Neuronal stem cell (in vitro differentiated cells): Measurements from ENCODE around the gene BARHL1.

Experiments used
- DNase-seq: peaks from one replicate; pipeline ENCODE4 v3.0.0-alpha.2; 2013; ENCODE audit warnings: low spot score
- H2AFZ ChIP-seq: one replicate; pipeline ENCODE4 v1.6.1; 2013; ENCODE audit warnings: mild to moderate bottlenecking, low read length, inconsistent platforms
- H2AK5ac ChIP-seq: 2 replicates; pipeline ENCODE4 v1.6.1; 2013; ENCODE audit warnings: low read depth, mild to moderate bottlenecking, inconsistent platforms, low read length, moderate library complexity, mixed read lengths
- H2BK120ac ChIP-seq: 2 replicates; pipeline ENCODE4 v1.6.1; 2013; ENCODE audit warnings: low read depth, mild to moderate bottlenecking, inconsistent platforms, low read length, moderate library complexity, mixed read lengths
- H2BK12ac ChIP-seq: one replicate; pipeline ENCODE4 v1.6.1; 2013; ENCODE audit warnings: low read length, inconsistent platforms
- H2BK15ac ChIP-seq: 2 replicates; pipeline ENCODE4 v1.6.1; 2013; ENCODE audit warnings: mild to moderate bottlenecking, low read length, inconsistent platforms, mixed read lengths
- H2BK5ac ChIP-seq: one replicate; pipeline ENCODE4 v1.6.1; 2013; ENCODE audit warnings: inconsistent platforms, mild to moderate bottlenecking, low read length, moderate library complexity
- H3K14ac ChIP-seq: one replicate; pipeline ENCODE4 v1.6.1; 2013; ENCODE audit warnings: low read length, inconsistent platforms
- H3K18ac ChIP-seq: 2 replicates; pipeline ENCODE4 v1.6.1; 2013; ENCODE audit warnings: low read length, inconsistent platforms
- H3K23ac ChIP-seq: 2 replicates; pipeline ENCODE4 v1.6.1; 2013; ENCODE audit warnings: low read depth, mild to moderate bottlenecking, mixed read lengths, low read length, inconsistent platforms; ENCODE audit not compliant: poor library complexity
- H3K27ac ChIP-seq: replicated peaks from 3 replicates; pipeline ENCODE4 v1.5.1; 2013; ENCODE audit warnings: low read length, inconsistent platforms
- H3K27me3 ChIP-seq, 3 experiments: 2 replicates each; pipeline ENCODE4 v1.6.1; 2013; ENCODE audit warnings: low read length in 3 of 3, mild to moderate bottlenecking in 2 of 3, inconsistent platforms in 1 of 3, low read depth in 1 of 3, mixed read lengths in 1 of 3, moderate library complexity in 1 of 3; ENCODE audit not compliant: control insufficient read depth in 3 of 3, insufficient read depth in 3 of 3
- H3K36me3 ChIP-seq, 2 donors: replicated peaks in 1 of 2; 2 replicates each; pipeline ENCODE4 v1.6.1; 2013; ENCODE audit warnings: low read length in 2 of 2; ENCODE audit not compliant: control insufficient read depth in 2 of 2, insufficient read depth in 2 of 2
- H3K4ac ChIP-seq: 2 replicates; pipeline ENCODE4 v1.6.1; 2013; ENCODE audit warnings: inconsistent platforms, mild to moderate bottlenecking, low read length, moderate library complexity
- H3K4me1 ChIP-seq, 2 donors: 1 replicate in 1 of 2; 2 replicates in 1 of 2; pipeline ENCODE4 v1.6.1; 2013; ENCODE audit warnings: low read length in 2 of 2, low read depth in 1 of 2; ENCODE audit not compliant: control insufficient read depth in 2 of 2, insufficient read depth in 1 of 2
- H3K4me2 ChIP-seq: one replicate; pipeline ENCODE4 v1.6.1; 2013; ENCODE audit warnings: mild to moderate bottlenecking, low read length, inconsistent platforms; ENCODE audit not compliant: insufficient read depth, poor library complexity, severe bottlenecking
- H3K4me3 ChIP-seq, 2 donors: 2 replicates each; pipeline ENCODE4 v1.5.1; 2013; ENCODE audit warnings: low read length in 2 of 2, mild to moderate bottlenecking in 2 of 2, inconsistent platforms in 1 of 2, moderate library complexity in 1 of 2
- H3K79me1 ChIP-seq: one replicate; pipeline ENCODE4 v1.6.1; 2013; ENCODE audit warnings: low read depth, mild to moderate bottlenecking, inconsistent platforms, low read length, moderate library complexity
- H3K9ac ChIP-seq: one replicate; pipeline ENCODE4 v1.6.1; 2013; ENCODE audit warnings: mild to moderate bottlenecking, low read depth, low read length, inconsistent platforms; ENCODE audit not compliant: poor library complexity
- H3K9me3 ChIP-seq, 2 donors: replicated peaks in 1 of 2; 2 replicates each; pipeline versions ENCODE3 to v1.6.1; 2013; ENCODE audit warnings: low read length in 2 of 2, mild to moderate bottlenecking in 2 of 2, inconsistent platforms in 1 of 2, low read depth in 1 of 2, mixed read lengths in 1 of 2, moderate library complexity in 1 of 2; ENCODE audit not compliant: control insufficient read depth in 2 of 2, insufficient read depth in 1 of 2
- H4K8ac ChIP-seq: one replicate; pipeline ENCODE4 v1.6.1; 2013; ENCODE audit warnings: low read depth, mild to moderate bottlenecking, inconsistent platforms, low read length, moderate library complexity
- H4K91ac ChIP-seq: one replicate; pipeline ENCODE4 v1.6.1; 2013; ENCODE audit warnings: low read length, low read depth, mild to moderate bottlenecking, inconsistent platforms; ENCODE audit not compliant: poor library complexity
- WGBS, 2 donors: extraction: QIAGEN DNeasy Blood & Tissue Kit; methylation state at CpG; one replicate each; pipeline ENCODE4 v1.1.7; 2013; ENCODE audit warnings: missing lambda C conversion rate in 2 of 2, mixed read lengths in 1 of 2; ENCODE audit not compliant: insufficient read length in 2 of 2, insufficient replicate concordance in 1 of 2; ENCODE audit errors: extremely low coverage in 2 of 2; 5-methylcytosine and 5-hydroxymethylcytosine counted together

The BARHL1 gene

DNA sequence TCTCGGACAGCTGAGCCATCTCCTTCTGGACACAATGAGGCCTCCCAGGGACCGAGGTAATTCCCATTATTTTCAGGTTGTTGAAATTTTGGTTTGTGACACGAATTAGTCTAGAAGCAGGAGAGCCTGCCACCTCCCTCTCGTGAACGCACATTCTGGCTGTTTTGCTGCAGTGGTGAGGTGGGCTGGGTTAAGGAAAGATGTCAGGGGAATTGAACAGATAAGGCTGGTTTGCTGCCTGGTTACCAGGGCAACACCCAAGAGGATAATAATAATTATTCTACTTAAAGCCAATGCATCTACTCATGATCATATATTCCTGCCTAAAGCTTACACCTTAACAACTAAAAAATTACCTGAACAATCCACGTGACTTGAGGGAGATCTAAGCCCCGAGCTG, 49.3 kb downstream of the BARHL1 start:
- no CpG with 5 or more reads among the region's 7 CpGs for WGBS, 2 donors
- H2AK5ac ChIP-seq = no peak overlapping the region
- H3K14ac ChIP-seq = no peak overlapping the region
- no peak overlapping the region for H2AFZ ChIP-seq
- H2BK12ac ChIP-seq = no peak overlapping the region
- no peaks in the 10 kb centered on the region for H3K79me1 ChIP-seq
- H2BK15ac ChIP-seq = no peak overlapping the region
- no peak overlapping the region for H4K8ac ChIP-seq
- no peak overlapping the region for H3K23ac ChIP-seq
- no peak overlapping the region for H3K9ac ChIP-seq
- H3K18ac ChIP-seq = no peak overlapping the region
- H3K4ac ChIP-seq = no peak overlapping the region
- H3K4me2 ChIP-seq = no peak overlapping the region
- no peak overlapping the region for H2BK5ac ChIP-seq
- peaks cover 20 to 72% of the 10 kb centered on the region in 2 donors for H3K36me3 ChIP-seq
- no peak overlapping the region for H4K91ac ChIP-seq
- no peaks in the 10 kb centered on the region for H3K9me3 ChIP-seq
- no peak for DNase-seq
- no peaks in the 10 kb centered on the region for H3K27me3 ChIP-seq
- H3K27ac ChIP-seq = no peak overlapping the region
- no peaks in the 10 kb centered on the region for H3K4me1 ChIP-seq
- no peak overlapping the region for H3K4me3 ChIP-seq
- H2BK120ac ChIP-seq = no peak overlapping the region

DNA sequence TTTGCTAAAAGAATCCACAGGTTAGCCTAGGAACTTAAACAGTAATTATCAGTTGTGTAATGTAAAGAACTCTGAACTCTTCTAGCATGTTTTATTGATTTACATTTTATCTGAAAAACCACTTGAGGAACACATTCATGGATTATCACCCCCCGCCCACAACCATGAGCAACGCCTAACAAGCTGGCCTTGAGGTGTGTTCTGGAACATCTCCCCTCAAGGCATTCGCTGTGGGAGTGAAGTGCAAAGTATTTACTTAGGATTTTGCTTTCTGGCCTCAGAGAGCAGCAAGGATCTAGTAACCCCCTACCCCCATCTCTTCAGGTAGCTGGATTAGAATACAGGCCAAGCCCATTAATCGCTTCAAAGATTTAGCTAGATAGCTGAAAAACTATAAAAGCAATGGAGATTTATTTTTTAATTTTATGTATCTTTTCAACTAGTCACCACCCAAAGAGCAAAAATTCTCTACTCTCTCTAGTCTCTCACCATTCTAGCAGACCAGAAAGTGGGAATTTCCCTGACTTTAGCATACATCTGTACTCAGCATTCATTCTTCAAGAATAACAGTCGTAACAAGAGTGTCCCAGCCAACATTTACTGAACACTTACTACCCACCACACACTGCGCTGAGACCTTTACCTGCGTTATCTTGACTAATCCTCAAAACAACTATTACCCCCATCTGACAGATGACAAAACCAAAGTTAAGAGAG, 50.2 kb downstream of the BARHL1 start:
- no peak for DNase-seq
- H2AK5ac ChIP-seq = no peak overlapping the region
- no peak overlapping the region for H3K18ac ChIP-seq
- no peak overlapping the region for H2BK15ac ChIP-seq
- no peak overlapping the region for H3K14ac ChIP-seq
- no peaks in the 10 kb centered on the region for H3K9me3 ChIP-seq
- peaks cover 21 to 72% of the 10 kb centered on the region in 2 donors for H3K36me3 ChIP-seq
- H3K4me1 ChIP-seq = no peaks in the 10 kb centered on the region
- no peak overlapping the region for H3K9ac ChIP-seq
- H3K4me2 ChIP-seq = no peak overlapping the region
- no peaks in the 10 kb centered on the region for H3K79me1 ChIP-seq
- H2BK5ac ChIP-seq = no peak overlapping the region
- H4K91ac ChIP-seq = no peak overlapping the region
- no peak overlapping the region for H3K23ac ChIP-seq
- no peak overlapping the region for H2BK120ac ChIP-seq
- H2AFZ ChIP-seq = no peak overlapping the region
- no peaks in the 10 kb centered on the region for H3K27me3 ChIP-seq
- WGBS, 2 donors = no CpG with 5 or more reads among the region's 7 CpGs
- H3K4me3 ChIP-seq = no peak overlapping the region
- no peak overlapping the region for H4K8ac ChIP-seq
- H2BK12ac ChIP-seq = no peak overlapping the region
- H3K27ac ChIP-seq = no peak overlapping the region
- H3K4ac ChIP-seq = no peak overlapping the region

DNA sequence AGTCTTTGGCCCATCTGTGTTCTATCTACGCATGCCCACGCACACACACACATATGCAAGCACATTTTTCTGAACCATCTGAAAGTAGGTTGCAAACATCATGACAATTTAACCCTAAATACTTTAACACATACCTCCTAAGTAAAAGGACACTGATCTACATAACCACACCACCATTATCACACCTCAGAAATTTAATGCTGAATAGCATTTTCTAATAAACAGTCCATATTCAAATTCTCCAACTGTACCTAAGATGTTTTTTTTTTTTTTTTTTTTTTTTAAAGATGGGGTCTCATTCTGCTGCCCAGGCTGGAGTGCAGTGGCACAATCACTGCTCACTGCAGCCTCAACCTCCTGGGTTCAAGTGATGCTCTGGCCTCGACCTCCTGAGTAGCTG, 51.9 kb downstream of the BARHL1 start:
- Histone ChIP-seq H4K91ac (no peak overlapping the region), H3K4ac (no peak overlapping the region), H4K8ac (no peak overlapping the region), H2BK5ac (no peak overlapping the region), H3K27ac (no peak overlapping the region), H3K9me3 (no peaks in the 10 kb centered on the region), H3K9ac (no peak overlapping the region), H2AK5ac (no peak overlapping the region), H3K14ac (no peak overlapping the region), H2BK15ac (no peak overlapping the region), H3K79me1 (no peaks in the 10 kb centered on the region), H2BK12ac (no peak overlapping the region), H2BK120ac (no peak overlapping the region), H3K18ac (no peak overlapping the region), H3K4me3 (no peak overlapping the region), H3K4me1 (no peaks in the 10 kb centered on the region), H2AFZ (no peak overlapping the region), H3K36me3 (peaks cover 22 to 72% of the 10 kb centered on the region in 2 donors), H3K27me3 (no peaks in the 10 kb centered on the region), H3K4me2 (no peak overlapping the region), H3K23ac (no peak overlapping the region)
- no peak for DNase-seq
- no CpG with 5 or more reads among the region's 3 CpGs for WGBS, 2 donors

DNA sequence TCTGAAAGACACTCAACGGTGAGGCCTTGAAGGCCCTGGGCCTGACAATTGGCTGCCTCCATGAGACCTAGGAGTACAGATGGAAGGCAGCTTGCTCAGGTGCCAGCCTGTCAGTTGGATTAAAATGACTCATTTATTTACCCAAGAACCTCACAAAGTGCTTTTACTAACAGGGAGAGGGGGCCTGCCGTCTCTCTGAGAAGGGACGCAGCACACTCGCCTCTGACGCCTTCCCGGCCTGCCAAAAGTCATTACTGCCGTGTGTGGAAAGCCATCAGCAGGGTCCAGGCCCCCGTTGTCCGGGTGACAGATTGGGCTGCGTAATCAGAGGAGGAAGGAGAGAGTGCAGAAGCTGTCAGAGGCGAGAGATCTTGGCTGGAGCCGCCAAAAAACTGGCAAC, 54.9 kb downstream of the BARHL1 start:
- DNase-seq = no peak
- H4K91ac ChIP-seq = no peak overlapping the region
- no peak overlapping the region for H2AK5ac ChIP-seq
- no peak overlapping the region for H2BK15ac ChIP-seq
- H3K14ac ChIP-seq = no peak overlapping the region
- peaks cover 19 to 73% of the 10 kb centered on the region in 2 donors for H3K36me3 ChIP-seq
- no CpG with 5 or more reads among the region's 12 CpGs for whole genome bisulfite sequencing, 2 donors
- H2AFZ ChIP-seq = no peak overlapping the region
- no peaks in the 10 kb centered on the region for H3K4me1 ChIP-seq
- no peaks in the 10 kb centered on the region for H3K27me3 ChIP-seq
- H3K9me3 ChIP-seq = no peaks in the 10 kb centered on the region
- H3K4ac ChIP-seq = no peak overlapping the region
- H2BK5ac ChIP-seq = no peak overlapping the region
- H3K79me1 ChIP-seq = no peaks in the 10 kb centered on the region
- no peak overlapping the region for H3K18ac ChIP-seq
- H3K4me2 ChIP-seq = no peak overlapping the region
- no peak overlapping the region for H2BK12ac ChIP-seq
- no peak overlapping the region for H3K27ac ChIP-seq
- H3K9ac ChIP-seq = no peak overlapping the region
- no peak overlapping the region for H3K23ac ChIP-seq
- no peak overlapping the region for H3K4me3 ChIP-seq
- H2BK120ac ChIP-seq = no peak overlapping the region
- no peak overlapping the region for H4K8ac ChIP-seq
